ENCODE measurements around the gene WDR7.

- TF ChIP-seq SMC3 (IDR thresholded peaks at IDR 0.05; ENCODE audit: borderline replicate concordance, low read length) (no peak), FOS (IDR thresholded peaks at IDR 0.05; ENCODE audit: borderline replicate concordance, extremely low read depth, insufficient read length) (no peak)
These were observed 411.0 kb downstream of the WDR7 start for GRCh38 chr18:57062178-57062577.
